Endothelial cell of umbilical vein (primary cell): ENCODE measurements around the gene TRAK1. TPM values are rescaled to one million over a fixed set of nuclear protein-coding genes. Genes with fewer than 3 reads are reported as not detected.

ENCODE experiments used
- Bru-seq: library from RNA; stranded (reverse); fragments of 400-500 nt; gene quantifications from one replicate; lab custom pipeline; 2021; lab: Mats Ljungman, UMichigan
- BruChase-seq, 2 experiments: library from RNA; stranded (reverse); fragments of 400-500 nt; gene quantifications; one replicate each; lab custom pipeline; 2021; lab: Mats Ljungman, UMichigan
- BruUV-seq: library from RNA; stranded (reverse); fragments of 400-500 nt; replicated peaks from 2 replicates; lab custom pipeline; 2021; lab: Mats Ljungman, UMichigan
- CTCF ChIA-PET: fragments of 300-600, 350-600 bp; sonication (Branson Sonifier 250); formaldehyde crosslinking; loops from one replicate; lab custom pipeline; 2021; ENCODE audit warnings: antibody characterized with exemption, inconsistent platforms; lab: Charles Lee
- POLR2A ChIA-PET: fragments of 300-600, 350-600 bp; sonication (Branson Sonifier 250); formaldehyde crosslinking; loops from one replicate; lab custom pipeline; 2021; ENCODE audit warnings: antibody characterized with exemption, inconsistent platforms; lab: Charles Lee
- DNase-seq: peaks from one replicate; pipeline ENCODE4 v3.0.0-alpha.2; 2011; ENCODE audit warnings: low read depth, low spot score
- FAIRE-seq: peaks from 2 replicates; lab custom pipeline; 2011; peaks lifted over from hg19 to GRCh38; lab: Jason Lieb, UNC
- H2AFZ ChIP-seq: 2 replicates; pipeline ENCODE4 v1.6.0; 2012; ENCODE audit warnings: low read depth, low read length, control low read depth, inconsistent platforms
- H3K27ac ChIP-seq: 2 replicates; pipeline ENCODE4 v1.5.1; 2011; ENCODE audit warnings: low read depth, mild to moderate bottlenecking, control low read depth, low read length, moderate library complexity; ENCODE audit not compliant: insufficient read depth
- H3K27me3 ChIP-seq, 2 experiments: 2 replicates each; pipeline versions ENCODE4 v1.6.0 to v1.6.1; 2011; ENCODE audit warnings: low read length in 2 of 2, mixed read lengths in 1 of 2; ENCODE audit not compliant: control insufficient read depth in 2 of 2, insufficient read depth in 2 of 2
- H3K36me3 ChIP-seq, 2 experiments: 2 replicates in 1 of 2; 3 replicates in 1 of 2; pipeline ENCODE4 v1.5.1; 2011; ENCODE audit warnings: low read length in 2 of 2, mild to moderate bottlenecking in 1 of 2, moderate library complexity in 1 of 2; ENCODE audit not compliant: control insufficient read depth in 2 of 2, insufficient read depth in 2 of 2; ENCODE audit errors: extremely low read depth in 1 of 2
- H3K4me1 ChIP-seq: 3 replicates; pipeline ENCODE4 v1.5.1; 2011; ENCODE audit warnings: mild to moderate bottlenecking, low read length; ENCODE audit not compliant: control insufficient read depth, insufficient read depth; ENCODE audit errors: extremely low read depth
- H3K4me2 ChIP-seq: 2 replicates; pipeline ENCODE4 v1.6.1; 2011; ENCODE audit warnings: low read length, control low read depth, mixed read lengths; ENCODE audit not compliant: insufficient read depth
- H3K4me3 ChIP-seq, 3 experiments: fragments of 200-600 bp in 1 of 3; sonication (generic), shearing (Covaris generic) in 1 of 3; replicated peaks in 1 of 3; 2 replicates each; pipeline ENCODE4 v1.5.1; 2011 to 2016; ENCODE audit warnings: control low read depth in 3 of 3, low read length in 3 of 3, mild to moderate bottlenecking in 2 of 3, inconsistent platforms in 1 of 3, low read depth in 1 of 3, moderate library complexity in 1 of 3; ENCODE audit not compliant: insufficient read depth in 1 of 3
- H3K79me2 ChIP-seq: 2 replicates; pipeline ENCODE4 v1.6.0; 2012; ENCODE audit warnings: low read length, inconsistent platforms; ENCODE audit not compliant: control insufficient read depth, insufficient read depth
- H3K9ac ChIP-seq: replicated peaks from 2 replicates; pipeline ENCODE3; 2011; ENCODE audit warnings: low read length, control low read depth; ENCODE audit not compliant: insufficient read depth; ENCODE audit errors: extremely low read depth
- H3K9me1 ChIP-seq: replicated peaks from 3 replicates; pipeline ENCODE4 v1.6.0; 2011; ENCODE audit warnings: mild to moderate bottlenecking, low read length; ENCODE audit not compliant: control insufficient read depth, insufficient read depth; ENCODE audit errors: extremely low read depth
- H3K9me3 ChIP-seq: replicated peaks from 2 replicates; pipeline ENCODE4 v1.5.1; 2012; ENCODE audit warnings: low read length, inconsistent platforms; ENCODE audit not compliant: control insufficient read depth, insufficient read depth
- H4K20me1 ChIP-seq: replicated peaks from 2 replicates; pipeline ENCODE3; 2011; ENCODE audit warnings: mild to moderate bottlenecking, low read length; ENCODE audit not compliant: control insufficient read depth, insufficient read depth; ENCODE audit errors: extremely low read depth
- EZH2 ChIP-seq: IDR thresholded peaks from 2 replicates; pipeline ENCODE4 v1.6.1; 2012; ENCODE audit warnings: borderline replicate concordance, low read depth, mild to moderate bottlenecking, moderate library complexity, low read length, inconsistent platforms; ENCODE audit not compliant: severe bottlenecking
- FOS ChIP-seq: IDR thresholded peaks from 2 replicates; pipeline ENCODE4 v1.6.1; 2011; ENCODE audit warnings: mild to moderate bottlenecking, low read length, moderate library complexity, borderline replicate concordance; ENCODE audit not compliant: insufficient read depth
- JUN ChIP-seq: IDR thresholded peaks from 2 replicates; pipeline ENCODE4 v1.6.1; 2011; ENCODE audit warnings: borderline replicate concordance, low read depth; ENCODE audit not compliant: insufficient read length, insufficient read depth
- MAX ChIP-seq: IDR thresholded peaks from 2 replicates; pipeline ENCODE4 v1.6.1; 2011; ENCODE audit not compliant: insufficient read depth, insufficient read length
- MYC ChIP-seq: IDR thresholded peaks from one replicate; pipeline ENCODE4 v1.6.1; 2011; ENCODE audit warnings: mild to moderate bottlenecking, low read depth, low read length
- POLR2A ChIP-seq: IDR thresholded peaks from 2 replicates; pipeline ENCODE4 v1.6.1; 2012; ENCODE audit warnings: low read depth, mild to moderate bottlenecking, control low read depth, low read length
- POLR2AphosphoS5 ChIP-seq: IDR thresholded peaks from 2 replicates; pipeline ENCODE4 v1.6.1; 2012; ENCODE audit warnings: low read depth, mild to moderate bottlenecking, control low read depth, low read length, moderate library complexity; ENCODE audit not compliant: insufficient read depth
- dilution Hi-C: fragments of 300-500 bp; cut with MboI; formaldehyde crosslinking; loops from one replicate; pipeline ENCODE4 v1.15.0; 2019; ENCODE audit warnings: low sequenced_read_pairs; ENCODE audit not compliant: extremely low pct_ligation_motif_present
- intact Hi-C: fragments of 100-400 bp; cut with micrococcal nuclease; formaldehyde crosslinking; loops from one replicate; pipeline ENCODE4 v1.10.0; 2022
- long read RNA-seq: library from polyadenylated mRNA; stranded (forward); transcript quantifications from one replicate; pipeline ENCODE4 v2.0.0, GENCODE V29; 2021
- polyA minus RNA-seq, 3 experiments: library from RNA; depleted of rRNA, polyadenylated mRNA; stranded (reverse); fragments of >200 nt; gene quantifications; 1 replicate in 1 of 3; 2 replicates in 2 of 3; pipeline ENCODE4 v1.2.3, GENCODE V29; 2011
- polyA plus RNA-seq, 4 experiments: library from polyadenylated mRNA; depleted of rRNA in 3 of 4; stranded (reverse) in 3 of 4; unstranded in 1 of 4; fragments of >200 nt; gene quantifications; 2 replicates each; pipeline versions ENCODE4 v1.2.1 to v1.2.3, GENCODE V29; 2011 to 2012; ENCODE audit warnings: missing spikeins in 1 of 4
- total RNA-seq: library from RNA; stranded (reverse); gene quantifications from 2 replicates; pipeline ENCODE4 v1.2.3, GENCODE V29; 2021

The TRAK1 gene, protein sequence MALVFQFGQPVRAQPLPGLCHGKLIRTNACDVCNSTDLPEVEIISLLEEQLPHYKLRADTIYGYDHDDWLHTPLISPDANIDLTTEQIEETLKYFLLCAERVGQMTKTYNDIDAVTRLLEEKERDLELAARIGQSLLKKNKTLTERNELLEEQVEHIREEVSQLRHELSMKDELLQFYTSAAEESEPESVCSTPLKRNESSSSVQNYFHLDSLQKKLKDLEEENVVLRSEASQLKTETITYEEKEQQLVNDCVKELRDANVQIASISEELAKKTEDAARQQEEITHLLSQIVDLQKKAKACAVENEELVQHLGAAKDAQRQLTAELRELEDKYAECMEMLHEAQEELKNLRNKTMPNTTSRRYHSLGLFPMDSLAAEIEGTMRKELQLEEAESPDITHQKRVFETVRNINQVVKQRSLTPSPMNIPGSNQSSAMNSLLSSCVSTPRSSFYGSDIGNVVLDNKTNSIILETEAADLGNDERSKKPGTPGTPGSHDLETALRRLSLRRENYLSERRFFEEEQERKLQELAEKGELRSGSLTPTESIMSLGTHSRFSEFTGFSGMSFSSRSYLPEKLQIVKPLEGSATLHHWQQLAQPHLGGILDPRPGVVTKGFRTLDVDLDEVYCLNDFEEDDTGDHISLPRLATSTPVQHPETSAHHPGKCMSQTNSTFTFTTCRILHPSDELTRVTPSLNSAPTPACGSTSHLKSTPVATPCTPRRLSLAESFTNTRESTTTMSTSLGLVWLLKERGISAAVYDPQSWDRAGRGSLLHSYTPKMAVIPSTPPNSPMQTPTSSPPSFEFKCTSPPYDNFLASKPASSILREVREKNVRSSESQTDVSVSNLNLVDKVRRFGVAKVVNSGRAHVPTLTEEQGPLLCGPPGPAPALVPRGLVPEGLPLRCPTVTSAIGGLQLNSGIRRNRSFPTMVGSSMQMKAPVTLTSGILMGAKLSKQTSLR
- total RNA-seq: 59.6 and 66.6 TPM in 2 replicates
- polyA plus RNA-seq: 38.5 and 39.6 TPM in 2 replicates
- 34.3 and 37.3 TPM in 2 replicates for polyA plus RNA-seq (2011; cell fraction: cytosol; rRNA removed)
- 76.1 and 85.0 TPM in 2 replicates for polyA plus RNA-seq (2011; cell fraction: nucleus; rRNA removed)
- polyA plus RNA-seq (2012): 27.4 and 30.8 TPM in 2 replicates
- polyA minus RNA-seq: 62.1 and 74.0 TPM in 2 replicates
- polyA minus RNA-seq (2011; cell fraction: cytosol; rRNA and poly(A)+ RNA removed): 11.1 TPM
- 73.1 and 82.9 TPM in 2 replicates for polyA minus RNA-seq (2011; cell fraction: nucleus; rRNA and poly(A)+ RNA removed)
- percentile 87 among the genes with signal in this experiment for Bru-seq, nascent RNA
- percentile 82 among the genes with signal in this experiment for BruChase-seq, experiment 1, labeled RNA remaining after a 6-hour chase
- percentile 85 among the genes with signal in this experiment for BruChase-seq, experiment 2, labeled RNA remaining after a 2-hour chase
- long read RNA-seq, full-length matches to known transcripts: 7 of 97 reads
- long read RNA-seq, partial matches to known transcripts: 60 of 97 reads
- long read RNA-seq, other reads (novel, unspliced or antisense): 30 of 97 reads

- Histone ChIP-seq H3K9ac (no peak within 1 kb of the TSS), H4K20me1 (no peaks in the 10 kb centered on the region), H3K4me2 (no peak within 1 kb of the TSS), H3K9me3 (no peaks in the 10 kb centered on the region), H3K36me3 (peaks cover 0 to 28% of the 10 kb centered on the region in 2 experiments), H2AFZ (no peak within 1 kb of the TSS), H3K27ac (no peak within 1 kb of the TSS), H3K4me3 (no peak within 1 kb of the TSS), H3K4me1 (no peaks in the 10 kb centered on the region), H3K9me1 (no peaks in the 10 kb centered on the region), H3K79me2 (no peaks in the 10 kb centered on the region), H3K27me3 (no peaks in the 10 kb centered on the region)
- TF ChIP-seq FOS: no peak
- no peak for TF ChIP-seq MAX
- no peak for TF ChIP-seq MYC
- TF ChIP-seq JUN: no peak
- TF ChIP-seq POLR2A: no peak
- TF ChIP-seq EZH2: no peak
- TF ChIP-seq POLR2AphosphoS5: no peak
- no peak for FAIRE-seq
- dilution Hi-C loops: no loop called here
- no peak for DNase-seq
- intact Hi-C loops: no loop called here
- ChIA-PET CTCF (interaction anchor here (0.8 to 1.4 kb wide), 4 partner anchors 8 to 37 kb away, joined by 3 to 4 read pairs (median 4); no protein-coding TSS in a partner anchor), POLR2A (no interaction called here)
- BruUV-seq: no TSS peak
These were observed at the start of gene TRAK1 for GRCh38 chr3:42090973-42091731. Gene TRAK1 (plus strand): TSS chr3:42091357. CDS start chr3:42091470, 113 bp downstream.
